Gastroesophageal sphincter (tissue), 4 donors: Measurements from ENCODE around the gene CES1. TPM values are rescaled to one million over a fixed set of nuclear protein-coding genes. Genes with fewer than 3 reads are reported as not detected.

ENCODE experiments used
- ATAC-seq: fragments of 150-250 bp; one replicate; pipeline ENCODE4 v1.9.1; 2016; ENCODE audit warnings: mild to moderate bottlenecking, moderate library complexity
- H3K27ac ChIP-seq, 4 donors: fragments of 200-600 bp; sonication (generic) in 3 of 4; 1 replicate in 3 of 4; 2 replicates in 1 of 4; pipeline ENCODE4 v1.5.1; 2016 to 2019
- H3K27me3 ChIP-seq: fragments of 200-600 bp; sonication (generic); one replicate; pipeline ENCODE4 v1.5.1; 2019
- H3K36me3 ChIP-seq, 2 donors: fragments of 200-600 bp; sonication (generic); one replicate each; pipeline ENCODE4 v1.5.1; 2019; ENCODE audit warnings: control low read depth in 1 of 2
- H3K4me1 ChIP-seq, 3 donors: fragments of 200-600 bp; sonication (generic); 1 replicate in 2 of 3; 2 replicates in 1 of 3; pipeline ENCODE4 v1.5.1; 2016 to 2019; ENCODE audit warnings: control low read depth in 2 of 3
- H3K4me3 ChIP-seq, 2 donors: fragments of 200-600 bp; sonication (generic); one replicate each; pipeline ENCODE4 v1.5.1; 2019; ENCODE audit warnings: mild to moderate bottlenecking in 1 of 2, moderate library complexity in 1 of 2
- H3K9me3 ChIP-seq, 3 donors: fragments of 200-600 bp; sonication (generic); one replicate each; pipeline ENCODE4 v1.5.1; 2017 to 2019; ENCODE audit warnings: control low read depth in 2 of 3
- CTCF ChIP-seq, 4 experiments: fragments of 200-600 bp in 2 of 4; fragments of 450-650 bp in 2 of 4; sonication (generic) in 1 of 4; IDR thresholded peaks; one replicate each; pipeline ENCODE4 v1.5.1; 2017 to 2019; ENCODE audit warnings: antibody characterized with exemption in 4 of 4, mild to moderate bottlenecking in 2 of 4, moderate library complexity in 2 of 4
- EP300 ChIP-seq: sonication (generic); formaldehyde crosslinking; IDR thresholded peaks from one replicate; pipeline ENCODE4 v1.6.1; 2017; ENCODE audit warnings: antibody characterized with exemption, mild to moderate bottlenecking
- POLR2A ChIP-seq, 2 donors: fragments of 450-650 bp; IDR thresholded peaks; one replicate each; pipeline ENCODE4 v1.6.1; 2017; ENCODE audit warnings: antibody characterized with exemption in 2 of 2, mild to moderate bottlenecking in 2 of 2, moderate library complexity in 1 of 2
- POLR2AphosphoS5 ChIP-seq: sonication (generic); formaldehyde crosslinking; IDR thresholded peaks from one replicate; pipeline ENCODE4 v1.6.1; 2017; ENCODE audit warnings: antibody characterized with exemption
- WGBS, 2 donors: methylation state at CpG; one replicate each; pipeline ENCODE4 v1.1.5; 2018; ENCODE audit warnings: low coverage in 1 of 2; 5-methylcytosine and 5-hydroxymethylcytosine counted together
- total RNA-seq, 4 donors: library from RNA; depleted of rRNA; stranded (reverse); fragments of >200 nt; gene quantifications; one replicate each; pipeline ENCODE4 v1.1.0, GENCODE V29; 2016

The CES1 gene
- 10 to 100 TPM in 3 of 4 donors, 1 to 10 TPM in 1; 7.9 to 43.1 (median 20.6) TPM for total RNA-seq

GRCh38 chr16:55832773-55833691 is at the start of gene CES1:
Gene CES1 (minus strand): TSS chr16:55833096. CDS start chr16:55833055, 41 bp downstream.
- H3K27ac ChIP-seq, result peak within 1 kb of the TSS; percentile 2 to 69 (median 51)
- peak within 1 kb of the TSS; percentile 1 to 33 for H3K4me3 ChIP-seq
- ATAC-seq, result peak; percentile 62
- H3K36me3 ChIP-seq, result no peaks in the 10 kb centered on the region
- no peak for TF ChIP-seq POLR2A (IDR thresholded peaks at IDR 0.05)
- TF ChIP-seq POLR2AphosphoS5, result no peak
- TF ChIP-seq EP300, result no peak
- no peak for TF ChIP-seq CTCF (IDR thresholded peaks at IDR 0.05)
- H3K9me3 ChIP-seq, result no peaks in the 10 kb centered on the region
- WGBS, 2 donors, result 51 to 72% methylated on average over 6 to 16 of the region's 30 CpGs
- peaks cover 0 to 6% (median 0%) of the 10 kb centered on the region in 3 donors for H3K4me1 ChIP-seq
- H3K27me3 ChIP-seq, result no peaks in the 10 kb centered on the region

GRCh38 chr16:55876854-55877253 is 44.0 kb upstream of the CES1 start:
- no peak for TF ChIP-seq POLR2A (IDR thresholded peaks at IDR 0.05)
- no peak for TF ChIP-seq POLR2AphosphoS5
- TF ChIP-seq EP300, result no peak
- no peak for TF ChIP-seq CTCF (IDR thresholded peaks at IDR 0.05)
- H3K36me3 ChIP-seq, result no peaks in the 10 kb centered on the region
- no peaks in the 10 kb centered on the region for H3K9me3 ChIP-seq
- ATAC-seq, result no peak
- no peak overlapping the region for H3K27ac ChIP-seq
- WGBS, 2 donors, result 8 to 38% methylated on average over 1 to 2 of the region's 4 CpGs
- peaks cover 29% of the 10 kb centered on the region for H3K27me3 ChIP-seq
- H3K4me3 ChIP-seq, result no peak overlapping the region
- H3K4me1 ChIP-seq, result no peaks in the 10 kb centered on the region

GRCh38 chr16:55875273-55875672 is 42.4 kb upstream of the CES1 start, which contains the start of gene CES5A:
Gene CES5A (minus strand): TSS chr16:55875373. CDS start chr16:55875221, 152 bp downstream.
- TF ChIP-seq CTCF (IDR thresholded peaks at IDR 0.05), result no peak
- no peak for TF ChIP-seq POLR2AphosphoS5
- TF ChIP-seq POLR2A (IDR thresholded peaks at IDR 0.05), result no peak
- TF ChIP-seq EP300, result no peak
- peaks cover 26% of the 10 kb centered on the region for H3K27me3 ChIP-seq
- ATAC-seq, result no peak
- no peak within 1 kb of the TSS for H3K27ac ChIP-seq
- H3K4me3 ChIP-seq, result no peak within 1 kb of the TSS
- WGBS, 2 donors, result 41 to 82% methylated on average over 2 of the region's 2 CpGs
- H3K36me3 ChIP-seq, result no peaks in the 10 kb centered on the region
- H3K9me3 ChIP-seq, result no peaks in the 10 kb centered on the region
- H3K4me1 ChIP-seq, result no peaks in the 10 kb centered on the region

- no peaks in the 10 kb centered on the region for H3K9me3 ChIP-seq
- TF ChIP-seq POLR2AphosphoS5 (no peak), POLR2A (IDR thresholded peaks at IDR 0.05) (no peak), EP300 (no peak), CTCF (IDR thresholded peaks at IDR 0.05) (no peak)
- no peak overlapping the region for H3K4me3 ChIP-seq
- no peak overlapping the region for H3K27ac ChIP-seq
- H3K27me3 ChIP-seq, result peaks cover 22% of the 10 kb centered on the region
- no peaks in the 10 kb centered on the region for H3K4me1 ChIP-seq
- no peaks in the 10 kb centered on the region for H3K36me3 ChIP-seq
- WGBS, 2 donors, result 82 to 100% methylated on average over 1 to 5 of the region's 5 CpGs
- no peak for ATAC-seq
Measured at GRCh38 chr16:55873122-55873521, 40.2 kb upstream of the CES1 start.
